SK-N-SH (cell line): ENCODE results near the gene TSPAN31. TPM values are rescaled to one million over a fixed set of nuclear protein-coding genes. Genes with fewer than 3 reads are reported as not detected.
"Not testable (repeated sequence)": the region's sequence is repeated elsewhere in the genome, so short reads cannot be mapped to it uniquely, and the experiment has no call there.

Experiments
- CTCF ChIA-PET: fragments of 300-600, 350-600 bp; formaldehyde crosslinking; extraction: SDS; loops from one replicate; lab custom pipeline; 2021; lab: Yijun Ruan, JAX
- POLR2A ChIA-PET: fragments of 350-600 bp; sonication (Branson Sonifier 250); formaldehyde crosslinking; extraction: SDS; loops from one replicate; lab custom pipeline; 2020; ENCODE audit warnings: antibody characterized with exemption, inconsistent platforms; lab: Yijun Ruan, JAX
- DNase-seq: peaks from one replicate; pipeline ENCODE4 v3.0.0; 2012
- H2AFZ ChIP-seq: fragments of 200-600 bp; sonication (generic); 2 replicates; pipeline ENCODE4 v1.8.1; 2016; ENCODE audit warnings: antibody characterized with exemption, mild to moderate bottlenecking, low read depth
- H3F3A ChIP-seq: fragments of 200-600 bp; sonication (generic); replicated peaks from 2 replicates; pipeline ENCODE3; 2016; ENCODE audit warnings: antibody characterized with exemption, mild to moderate bottlenecking; ENCODE audit not compliant: insufficient read depth
- H3K27ac ChIP-seq, 2 experiments: fragments of 200-500 bp in 1 of 2; fragments of 200-600 bp in 1 of 2; sonication (Bioruptor generic) in 1 of 2; sonication (generic), shearing (Covaris generic) in 1 of 2; 2 replicates each; pipeline versions ENCODE4 v1.5.1 to v1.6.1; 2014 to 2016; ENCODE audit warnings: low read depth in 2 of 2, inconsistent platforms in 1 of 2, low read length in 1 of 2, mild to moderate bottlenecking in 1 of 2, mixed read lengths in 1 of 2
- H3K27me3 ChIP-seq: fragments of 200-600 bp; sonication (generic), shearing (Covaris generic); 2 replicates; pipeline ENCODE4 v1.6.1; 2016; ENCODE audit warnings: mixed run types; ENCODE audit not compliant: insufficient read depth
- H3K36me3 ChIP-seq, 2 experiments: fragments of 200-500 bp in 1 of 2; fragments of 200-600 bp in 1 of 2; sonication (Bioruptor generic) in 1 of 2; sonication (generic) in 1 of 2; replicated peaks in 1 of 2; 2 replicates each; pipeline versions ENCODE3 to v1.5.1; 2014 to 2016; ENCODE audit warnings: low read length in 1 of 2, mild to moderate bottlenecking in 1 of 2; ENCODE audit not compliant: insufficient read depth in 2 of 2, control insufficient read depth in 1 of 2
- H3K4me1 ChIP-seq, 2 experiments: fragments of 200-500 bp in 1 of 2; fragments of 200-600 bp in 1 of 2; sonication (Bioruptor generic) in 1 of 2; sonication (generic), shearing (Covaris generic) in 1 of 2; 2 replicates each; pipeline versions ENCODE4 v1.5.1 to v1.6.1; 2014 to 2016; ENCODE audit warnings: low read depth in 1 of 2, low read length in 1 of 2, mixed run types in 1 of 2; ENCODE audit not compliant: insufficient read depth in 2 of 2, control insufficient read depth in 1 of 2
- H3K4me2 ChIP-seq: fragments of 200-600 bp; sonication (generic), shearing (Covaris generic); 2 replicates; pipeline ENCODE4 v1.6.1; 2017; ENCODE audit warnings: mixed run types
- H3K4me3 ChIP-seq, 2 experiments: fragments of 200-500 bp in 1 of 2; fragments of 200-600 bp in 1 of 2; sonication (Bioruptor generic) in 1 of 2; sonication (generic), shearing (Covaris generic) in 1 of 2; 2 replicates each; pipeline versions ENCODE4 v1.5.1 to v1.8.1; 2014 to 2016; ENCODE audit warnings: low read depth in 2 of 2, inconsistent platforms in 1 of 2, low read length in 1 of 2, mild to moderate bottlenecking in 1 of 2, mixed read lengths in 1 of 2, moderate library complexity in 1 of 2
- H3K79me2 ChIP-seq: fragments of 200-600 bp; sonication (generic); 2 replicates; pipeline ENCODE4 v1.8.1; 2017; ENCODE audit warnings: mild to moderate bottlenecking; ENCODE audit not compliant: insufficient read depth
- H3K9ac ChIP-seq: fragments of 200-600 bp; sonication (generic); 2 replicates; pipeline ENCODE4 v1.6.1; 2017; ENCODE audit warnings: mixed run types
- H3K9me2 ChIP-seq: fragments of 200-600 bp; sonication (generic); 2 replicates; pipeline ENCODE4 v1.6.1; 2017; ENCODE audit warnings: mixed run types
- H3K9me3 ChIP-seq: fragments of 200-600 bp; sonication (generic); 2 replicates; pipeline ENCODE4 v1.6.1; 2017; ENCODE audit warnings: mixed run types, mild to moderate bottlenecking, moderate library complexity
- H4K20me1 ChIP-seq: fragments of 200-600 bp; sonication (generic); 2 replicates; pipeline ENCODE4 v1.6.1; 2017; ENCODE audit warnings: mild to moderate bottlenecking, mixed run types; ENCODE audit not compliant: insufficient read depth
- ELF1 ChIP-seq: IDR thresholded peaks from 2 replicates; pipeline ENCODE4 v1.4.0; 2012
- FOSL2 ChIP-seq: IDR thresholded peaks from 2 replicates; pipeline ENCODE4 v1.4.0; 2012; ENCODE audit warnings: low read depth, mild to moderate bottlenecking, moderate library complexity, borderline replicate concordance
- GATA2 ChIP-seq: sonication (generic); formaldehyde crosslinking; IDR thresholded peaks from 2 replicates; pipeline ENCODE4 v1.5.0; 2020; ENCODE audit warnings: mild to moderate bottlenecking, missing genetic modification reagents
- JUND ChIP-seq: IDR thresholded peaks from 2 replicates; pipeline ENCODE4 v1.4.0; 2012
- RAD21 ChIP-seq: IDR thresholded peaks from 2 replicates; pipeline ENCODE4 v1.6.1; 2012; ENCODE audit warnings: mild to moderate bottlenecking, low read length
- RFX5 ChIP-seq: IDR thresholded peaks from 2 replicates; pipeline ENCODE4 v1.6.1; 2012; ENCODE audit warnings: mild to moderate bottlenecking, improper control_type of control experiment, low read length
- TCF12 ChIP-seq: IDR thresholded peaks from 2 replicates; pipeline ENCODE4 v1.4.0; 2012
- WGBS: methylation state at CpG from one replicate; pipeline ENCODE4 v1.1.6; 2017; ENCODE audit warnings: low lambda C conversion rate; 5-methylcytosine and 5-hydroxymethylcytosine counted together
- polyA plus RNA-seq, 3 experiments: library from polyadenylated mRNA; depleted of rRNA; stranded (reverse); fragments of >200 nt; gene quantifications; 2 replicates each; pipeline ENCODE4 v1.2.3, GENCODE V29; 2012
- TF ChIP-seq, protein P1 (sequence below): IDR thresholded peaks from 2 replicates; pipeline ENCODE4 v1.4.0; 2012; ENCODE audit warnings: low read depth
- TF ChIP-seq, protein P2 (sequence below): IDR thresholded peaks from 2 replicates; pipeline ENCODE4 v1.4.0; 2012; ENCODE audit warnings: low read depth, borderline replicate concordance
- TF ChIP-seq, protein P3 (sequence below): fragments of 150-350 bp; IDR thresholded peaks from 2 replicates; pipeline ENCODE4 v1.6.1; 2017; ENCODE audit warnings: antibody characterized with exemption, low read length, low read depth, borderline replicate concordance
- TF ChIP-seq, protein P4 (sequence below): fragments of 200-600 bp; sonication (generic); IDR thresholded peaks from 2 replicates; pipeline ENCODE4 v1.6.1; 2017; ENCODE audit warnings: antibody characterized with exemption, mild to moderate bottlenecking, moderate library complexity
- TF ChIP-seq, protein P5 (sequence below): IDR thresholded peaks from 2 replicates; pipeline ENCODE4 v1.6.1; 2012; ENCODE audit warnings: mild to moderate bottlenecking, low read depth, low read length, moderate library complexity

TSPAN31 gene
- polyA plus RNA-seq, 1 of the 3 experiments (the other 2 are of a cell fraction): 36.8 TPM

DNA sequence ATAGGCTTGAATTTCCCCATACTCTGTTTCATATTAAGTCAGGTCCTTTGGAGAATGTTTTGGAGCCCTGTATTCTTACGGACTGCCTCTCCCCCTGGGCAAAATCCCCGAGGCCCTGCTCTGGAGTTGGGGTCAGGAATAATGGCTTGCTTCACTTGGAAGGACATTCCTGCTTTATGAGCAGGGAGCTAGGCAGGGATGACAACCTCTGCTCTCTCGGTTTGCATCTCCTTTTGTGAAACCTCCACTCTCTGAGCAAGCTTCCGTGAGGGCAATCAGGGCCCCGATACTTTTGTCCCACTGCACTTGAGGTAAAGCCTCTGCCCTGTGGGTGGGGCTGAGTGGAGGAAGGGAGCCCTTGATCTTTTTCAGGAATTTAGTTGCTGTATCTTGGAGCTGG lies 31.6 kb upstream of the TSPAN31 start:
- POLR2A ChIA-PET: no interaction called here
- TF ChIP-seq FOSL2 (no peak), RFX5 (no peak), JUND (no peak), ELF1 (no peak), TCF12 (no peak)
- TF ChIP-seq, protein P1, sequence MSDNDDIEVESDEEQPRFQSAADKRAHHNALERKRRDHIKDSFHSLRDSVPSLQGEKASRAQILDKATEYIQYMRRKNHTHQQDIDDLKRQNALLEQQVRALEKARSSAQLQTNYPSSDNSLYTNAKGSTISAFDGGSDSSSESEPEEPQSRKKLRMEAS: no peak
- TF ChIP-seq, protein P2, sequence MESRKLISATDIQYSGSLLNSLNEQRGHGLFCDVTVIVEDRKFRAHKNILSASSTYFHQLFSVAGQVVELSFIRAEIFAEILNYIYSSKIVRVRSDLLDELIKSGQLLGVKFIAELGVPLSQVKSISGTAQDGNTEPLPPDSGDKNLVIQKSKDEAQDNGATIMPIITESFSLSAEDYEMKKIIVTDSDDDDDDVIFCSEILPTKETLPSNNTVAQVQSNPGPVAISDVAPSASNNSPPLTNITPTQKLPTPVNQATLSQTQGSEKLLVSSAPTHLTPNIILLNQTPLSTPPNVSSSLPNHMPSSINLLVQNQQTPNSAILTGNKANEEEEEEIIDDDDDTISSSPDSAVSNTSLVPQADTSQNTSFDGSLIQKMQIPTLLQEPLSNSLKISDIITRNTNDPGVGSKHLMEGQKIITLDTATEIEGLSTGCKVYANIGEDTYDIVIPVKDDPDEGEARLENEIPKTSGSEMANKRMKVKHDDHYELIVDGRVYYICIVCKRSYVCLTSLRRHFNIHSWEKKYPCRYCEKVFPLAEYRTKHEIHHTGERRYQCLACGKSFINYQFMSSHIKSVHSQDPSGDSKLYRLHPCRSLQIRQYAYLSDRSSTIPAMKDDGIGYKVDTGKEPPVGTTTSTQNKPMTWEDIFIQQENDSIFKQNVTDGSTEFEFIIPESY: no peak
- H3K9me2 ChIP-seq: no peaks in the 10 kb centered on the region
- H3K4me1 ChIP-seq: no peaks in the 10 kb centered on the region
- no peak overlapping the region for H3K9ac ChIP-seq
- H3K79me2 ChIP-seq: no peaks in the 10 kb centered on the region
- no peak for DNase-seq
- H4K20me1 ChIP-seq: no peaks in the 10 kb centered on the region
- H2AFZ ChIP-seq: no peak overlapping the region
- H3K4me2 ChIP-seq: no peak overlapping the region
- H3K27ac ChIP-seq: no peak overlapping the region
- H3K36me3 ChIP-seq: peaks cover 15 to 32% of the 10 kb centered on the region in 2 experiments
- H3K27me3 ChIP-seq: no peaks in the 10 kb centered on the region
- CTCF ChIA-PET: interaction anchor here (1.1 to 2.1 kb wide), 4 partner anchors 10 to 130 kb away, joined by 4 to 7 read pairs (median 6); partner anchors contain the start of gene OS9
- H3K4me3 ChIP-seq: no peak overlapping the region
- H3K9me3 ChIP-seq: peaks cover 8% of the 10 kb centered on the region
- WGBS: 85% methylated on average over 5 of the region's 5 CpGs
- peaks cover 10% of the 10 kb centered on the region for H3F3A ChIP-seq

DNA sequence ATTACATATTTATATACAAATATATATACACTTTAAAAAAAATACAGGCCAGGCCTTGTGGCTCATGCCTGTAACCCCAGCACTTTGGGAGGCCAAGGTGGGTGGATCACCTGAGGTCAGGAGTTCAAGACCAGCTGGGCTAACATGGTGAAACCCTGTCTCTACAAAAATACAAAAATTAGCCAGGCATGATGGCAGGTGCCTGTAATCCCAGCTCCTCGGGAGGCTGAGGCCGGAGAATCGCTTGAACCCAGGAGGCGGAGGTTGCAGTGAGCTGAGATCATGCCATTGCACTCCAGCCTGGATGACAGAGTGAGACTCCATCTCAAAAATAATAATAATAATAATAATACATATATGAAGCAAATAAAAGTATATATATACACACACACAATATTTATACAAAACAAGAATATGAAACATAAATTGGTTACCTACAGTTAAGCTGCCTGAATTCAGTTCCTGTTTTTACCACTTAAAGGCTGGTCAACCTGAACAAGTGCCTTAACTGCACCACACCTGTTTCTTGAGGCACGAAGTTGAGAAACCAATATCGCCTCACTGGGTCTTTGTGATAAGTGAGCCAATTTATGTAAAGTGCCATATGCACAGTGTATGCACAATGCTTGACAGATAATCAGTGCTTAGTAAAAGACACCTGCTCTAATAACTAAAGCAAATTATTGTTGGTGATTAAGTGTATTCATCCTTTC lies 29.6 kb upstream of the TSPAN31 start:
- POLR2A ChIA-PET, H3K4me3 ChIP-seq, H3K4me1 ChIP-seq, H3K27ac ChIP-seq, H4K20me1 ChIP-seq, H3K4me2 ChIP-seq, DNase-seq, H3K9ac ChIP-seq, H3K79me2 ChIP-seq, H2AFZ ChIP-seq, H3K27me3 ChIP-seq, H3K9me3 ChIP-seq, H3F3A ChIP-seq, H3K9me2 ChIP-seq: not testable (repeated sequence)
- 95% methylated on average over 6 of the region's 6 CpGs for WGBS
- CTCF ChIA-PET: interaction anchor here (2.1 to 3.0 kb wide), 2 partner anchors 11 to 12 kb away, joined by 5 to 17 read pairs; no protein-coding TSS in a partner anchor
- peaks cover 27 to 32% of the 10 kb centered on the region in 2 experiments for H3K36me3 ChIP-seq

DNA sequence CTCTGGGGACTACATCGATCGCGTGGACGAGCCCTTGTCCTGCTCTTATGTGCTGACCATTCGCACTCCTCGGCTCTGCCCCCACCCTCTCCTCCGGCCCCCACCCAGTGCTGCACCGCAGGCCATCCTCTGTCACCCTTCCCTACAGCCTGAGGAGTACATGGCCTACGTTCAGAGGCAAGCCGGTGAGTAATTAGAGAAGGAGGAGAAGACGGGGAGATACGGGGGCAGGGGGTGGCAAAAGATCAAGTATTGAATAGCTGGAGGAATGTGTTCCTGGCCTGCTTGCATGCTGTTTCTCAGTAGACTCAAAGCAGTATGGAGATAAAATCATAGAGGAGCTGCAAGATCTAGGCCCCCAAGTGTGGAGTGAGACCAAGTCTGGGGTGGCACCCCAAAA lies 29.1 kb upstream of the TSPAN31 start:
- CTCF ChIA-PET: interaction anchor here (3.0 kb wide), 1 partner anchor 10 kb away, joined by 17 read pairs; no protein-coding TSS in a partner anchor
- TF ChIP-seq RAD21 (no peak), GATA2 (CRISPR knock-in tag) (no peak)
- TF ChIP-seq, protein P3, sequence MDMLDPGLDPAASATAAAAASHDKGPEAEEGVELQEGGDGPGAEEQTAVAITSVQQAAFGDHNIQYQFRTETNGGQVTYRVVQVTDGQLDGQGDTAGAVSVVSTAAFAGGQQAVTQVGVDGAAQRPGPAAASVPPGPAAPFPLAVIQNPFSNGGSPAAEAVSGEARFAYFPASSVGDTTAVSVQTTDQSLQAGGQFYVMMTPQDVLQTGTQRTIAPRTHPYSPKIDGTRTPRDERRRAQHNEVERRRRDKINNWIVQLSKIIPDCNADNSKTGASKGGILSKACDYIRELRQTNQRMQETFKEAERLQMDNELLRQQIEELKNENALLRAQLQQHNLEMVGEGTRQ: no peak
- TF ChIP-seq, protein P4, sequence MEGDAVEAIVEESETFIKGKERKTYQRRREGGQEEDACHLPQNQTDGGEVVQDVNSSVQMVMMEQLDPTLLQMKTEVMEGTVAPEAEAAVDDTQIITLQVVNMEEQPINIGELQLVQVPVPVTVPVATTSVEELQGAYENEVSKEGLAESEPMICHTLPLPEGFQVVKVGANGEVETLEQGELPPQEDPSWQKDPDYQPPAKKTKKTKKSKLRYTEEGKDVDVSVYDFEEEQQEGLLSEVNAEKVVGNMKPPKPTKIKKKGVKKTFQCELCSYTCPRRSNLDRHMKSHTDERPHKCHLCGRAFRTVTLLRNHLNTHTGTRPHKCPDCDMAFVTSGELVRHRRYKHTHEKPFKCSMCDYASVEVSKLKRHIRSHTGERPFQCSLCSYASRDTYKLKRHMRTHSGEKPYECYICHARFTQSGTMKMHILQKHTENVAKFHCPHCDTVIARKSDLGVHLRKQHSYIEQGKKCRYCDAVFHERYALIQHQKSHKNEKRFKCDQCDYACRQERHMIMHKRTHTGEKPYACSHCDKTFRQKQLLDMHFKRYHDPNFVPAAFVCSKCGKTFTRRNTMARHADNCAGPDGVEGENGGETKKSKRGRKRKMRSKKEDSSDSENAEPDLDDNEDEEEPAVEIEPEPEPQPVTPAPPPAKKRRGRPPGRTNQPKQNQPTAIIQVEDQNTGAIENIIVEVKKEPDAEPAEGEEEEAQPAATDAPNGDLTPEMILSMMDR: no peak
- TF ChIP-seq, protein P5, sequence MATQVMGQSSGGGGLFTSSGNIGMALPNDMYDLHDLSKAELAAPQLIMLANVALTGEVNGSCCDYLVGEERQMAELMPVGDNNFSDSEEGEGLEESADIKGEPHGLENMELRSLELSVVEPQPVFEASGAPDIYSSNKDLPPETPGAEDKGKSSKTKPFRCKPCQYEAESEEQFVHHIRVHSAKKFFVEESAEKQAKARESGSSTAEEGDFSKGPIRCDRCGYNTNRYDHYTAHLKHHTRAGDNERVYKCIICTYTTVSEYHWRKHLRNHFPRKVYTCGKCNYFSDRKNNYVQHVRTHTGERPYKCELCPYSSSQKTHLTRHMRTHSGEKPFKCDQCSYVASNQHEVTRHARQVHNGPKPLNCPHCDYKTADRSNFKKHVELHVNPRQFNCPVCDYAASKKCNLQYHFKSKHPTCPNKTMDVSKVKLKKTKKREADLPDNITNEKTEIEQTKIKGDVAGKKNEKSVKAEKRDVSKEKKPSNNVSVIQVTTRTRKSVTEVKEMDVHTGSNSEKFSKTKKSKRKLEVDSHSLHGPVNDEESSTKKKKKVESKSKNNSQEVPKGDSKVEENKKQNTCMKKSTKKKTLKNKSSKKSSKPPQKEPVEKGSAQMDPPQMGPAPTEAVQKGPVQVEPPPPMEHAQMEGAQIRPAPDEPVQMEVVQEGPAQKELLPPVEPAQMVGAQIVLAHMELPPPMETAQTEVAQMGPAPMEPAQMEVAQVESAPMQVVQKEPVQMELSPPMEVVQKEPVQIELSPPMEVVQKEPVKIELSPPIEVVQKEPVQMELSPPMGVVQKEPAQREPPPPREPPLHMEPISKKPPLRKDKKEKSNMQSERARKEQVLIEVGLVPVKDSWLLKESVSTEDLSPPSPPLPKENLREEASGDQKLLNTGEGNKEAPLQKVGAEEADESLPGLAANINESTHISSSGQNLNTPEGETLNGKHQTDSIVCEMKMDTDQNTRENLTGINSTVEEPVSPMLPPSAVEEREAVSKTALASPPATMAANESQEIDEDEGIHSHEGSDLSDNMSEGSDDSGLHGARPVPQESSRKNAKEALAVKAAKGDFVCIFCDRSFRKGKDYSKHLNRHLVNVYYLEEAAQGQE: no peak

More for the DNA sequence above, 29.1 kb upstream of the TSPAN31 start:
- no peak overlapping the region for H3K9ac ChIP-seq
- no peaks in the 10 kb centered on the region for H3K9me2 ChIP-seq
- H3K79me2 ChIP-seq: no peaks in the 10 kb centered on the region
- no peak overlapping the region for H3K4me3 ChIP-seq
- H3F3A ChIP-seq: peaks cover 4% of the 10 kb centered on the region
- no peaks in the 10 kb centered on the region for H3K4me1 ChIP-seq
- 94% methylated on average over 12 of the region's 12 CpGs for WGBS
- POLR2A ChIA-PET: no interaction called here
- H2AFZ ChIP-seq: no peak overlapping the region
- H4K20me1 ChIP-seq: no peaks in the 10 kb centered on the region
- peaks cover 32 to 33% of the 10 kb centered on the region in 2 experiments for H3K36me3 ChIP-seq
- peaks cover 8% of the 10 kb centered on the region for H3K9me3 ChIP-seq
- no peak overlapping the region for H3K4me2 ChIP-seq
- DNase-seq: peak; percentile 1
- no peak overlapping the region for H3K27ac ChIP-seq
- H3K27me3 ChIP-seq: no peaks in the 10 kb centered on the region
